Muscle of back (tissue), 11 donors: Measurements from ENCODE around the gene PTBP2. TPM values are rescaled to one million over a fixed set of nuclear protein-coding genes. Genes with fewer than 3 reads are reported as not detected.
"Not testable (repeated sequence)": the region's sequence is repeated elsewhere in the genome, so short reads cannot be mapped to it uniquely, and the experiment has no call there.

Experiments used
- DNase-seq, 3 donors: peaks; one replicate each; pipeline versions ENCODE4 v3.0.0 to v3.0.0-alpha.2; 2013
- polyA plus RNA-seq, 10 donors: library from polyadenylated mRNA; unstranded; fragments of 120-200 nt; gene quantifications; one replicate each; pipeline ENCODE4 v1.2.1, GENCODE V29; 2013; ENCODE audit not compliant: insufficient read length in 10 of 10

PTBP2 gene
- polyA plus RNA-seq, 10 donors: 22.1 to 42.9 (median 29.6) TPM

- DNase-seq: peak in 1 of 3 donors; percentile 54
Observed at GRCh38 chr1:96723936-96724335, 2.4 kb downstream of the PTBP2 start.

- DNase-seq: no peak
Observed at GRCh38 chr1:96727860-96728259, 6.3 kb downstream of the PTBP2 start.

DNA sequence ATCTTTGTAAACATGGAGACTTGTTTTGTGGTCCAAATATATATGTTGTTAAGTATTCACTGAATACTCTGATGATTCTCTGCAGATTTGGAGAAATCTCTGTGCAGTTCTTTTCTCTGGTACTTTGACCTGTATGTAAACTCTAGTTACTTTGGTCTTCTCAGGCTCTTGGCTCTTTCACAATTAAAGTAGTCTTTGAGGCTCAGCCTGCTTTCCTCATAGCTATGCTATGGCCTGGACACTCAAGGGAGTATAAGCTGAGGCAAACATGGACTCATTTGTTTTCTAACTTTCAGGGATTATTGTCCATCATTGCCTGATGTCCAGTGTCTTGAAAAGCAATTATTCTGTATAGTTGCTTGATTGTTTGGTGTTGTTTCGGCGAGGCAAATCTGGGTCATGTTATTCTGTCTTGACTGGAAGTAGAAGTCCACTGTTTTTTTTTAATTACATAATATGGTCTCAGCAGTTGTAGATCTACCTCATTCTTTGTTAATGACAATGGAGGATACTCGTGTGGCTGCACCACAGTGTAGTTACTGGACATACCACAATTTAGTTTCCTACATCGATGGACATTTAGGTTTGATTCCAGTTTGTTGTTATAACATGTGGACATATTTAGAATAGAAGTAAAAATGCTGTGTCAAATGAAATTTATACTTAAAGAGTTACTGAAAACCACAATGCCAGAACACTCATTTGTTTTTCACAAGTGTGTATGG, 9.2 kb downstream of the PTBP2 start:
- DNase-seq: peak in 1 of 3 donors; percentile 69

GRCh38 chr1:96741335-96741734, 19.8 kb downstream of the PTBP2 start:
- DNase-seq: no peak

DNA sequence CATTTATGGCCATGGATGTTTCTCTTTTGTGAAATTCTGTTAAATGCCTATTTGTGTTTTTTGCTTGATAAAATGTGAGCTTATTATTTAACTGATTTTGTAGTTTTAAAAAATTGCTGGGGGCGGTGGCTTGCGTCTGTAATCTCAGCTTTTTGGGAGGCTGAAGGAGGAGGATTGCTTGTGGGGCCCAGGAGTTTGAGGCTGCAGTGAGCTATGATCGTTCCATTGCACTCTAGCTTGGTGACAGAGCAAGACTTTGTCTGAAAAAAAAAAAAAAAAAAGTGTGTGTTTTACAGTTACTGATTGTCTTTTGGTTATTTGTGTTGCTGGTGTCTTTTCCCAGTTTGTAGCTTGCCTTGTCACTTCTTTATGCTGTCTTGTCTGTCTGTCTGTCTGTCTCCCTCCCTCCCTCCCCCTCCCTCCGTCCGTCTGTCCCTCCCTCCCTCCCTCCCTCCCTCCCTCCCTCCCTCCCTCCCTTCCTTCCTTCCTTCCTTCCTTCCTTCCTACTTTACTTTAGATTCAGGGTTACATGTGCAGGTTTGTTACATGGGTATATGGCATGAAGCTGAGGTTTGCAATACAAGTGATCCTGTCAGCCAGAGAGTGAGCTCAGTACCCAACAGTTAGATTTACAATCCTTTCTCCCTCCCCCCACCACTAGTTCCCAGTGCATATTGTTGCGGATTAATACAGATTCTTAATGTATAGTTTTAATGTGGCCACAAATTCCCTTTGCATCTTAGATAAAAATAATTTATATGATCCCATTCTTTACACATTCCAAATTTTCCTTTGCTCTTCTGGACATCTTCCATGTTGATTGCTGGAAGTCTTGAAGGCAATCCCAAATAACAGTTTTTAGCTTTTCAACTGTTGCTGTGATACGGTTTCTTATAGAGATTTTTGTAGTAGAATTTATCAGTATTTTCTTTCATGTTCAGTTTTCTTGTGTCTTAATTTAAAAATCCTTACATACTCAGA, 25.1 kb downstream of the PTBP2 start:
- DNase-seq: peak in 1 of 3 donors; percentile 55

DNA sequence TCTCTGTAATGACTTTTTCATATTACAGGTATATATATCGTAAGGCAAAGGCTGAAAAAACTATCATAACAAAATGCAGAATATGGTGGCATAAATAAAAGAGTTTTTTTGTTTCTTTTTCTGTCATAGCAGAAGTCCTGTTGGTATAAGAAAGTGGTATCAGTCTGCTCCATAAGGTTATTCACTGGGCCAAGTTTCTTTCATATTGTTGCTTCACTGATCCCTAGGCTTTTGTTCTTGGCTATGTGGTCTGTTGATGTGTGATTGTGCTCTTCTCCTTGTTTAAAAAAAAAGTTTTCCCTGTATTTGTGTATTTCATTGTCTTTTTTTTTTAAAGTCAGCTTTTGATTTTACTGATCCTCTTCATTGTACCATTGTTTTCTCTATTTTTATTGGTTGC, 26.0 kb downstream of the PTBP2 start:
- no peak for DNase-seq

- DNase-seq: no peak
Observed at GRCh38 chr1:96748078-96748477, 26.5 kb downstream of the PTBP2 start.

- DNase-seq: no peak
Observed at GRCh38 chr1:96749618-96750017, 28.0 kb downstream of the PTBP2 start.

DNA sequence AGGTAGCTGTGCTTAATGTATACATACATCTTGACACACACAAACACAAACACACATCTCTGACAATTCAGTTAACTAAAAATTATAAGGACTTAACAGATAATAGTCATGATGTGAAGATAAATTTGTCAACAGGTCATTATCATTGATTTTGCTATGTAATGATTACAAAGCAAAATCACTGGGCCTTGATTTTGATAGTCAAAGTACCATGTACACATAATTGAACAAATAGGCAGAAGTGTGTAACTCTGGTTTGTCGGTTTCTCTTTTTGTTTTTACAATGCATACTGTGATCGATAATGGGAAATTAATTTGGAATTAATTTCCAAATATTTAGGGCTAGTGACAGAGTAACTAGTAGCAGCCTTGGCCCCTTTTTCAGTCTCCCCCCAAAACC, 30.8 kb downstream of the PTBP2 start:
- no peak for DNase-seq

GRCh38 chr1:96756789-96757188, 35.2 kb downstream of the PTBP2 start:
- no peak for DNase-seq

DNA sequence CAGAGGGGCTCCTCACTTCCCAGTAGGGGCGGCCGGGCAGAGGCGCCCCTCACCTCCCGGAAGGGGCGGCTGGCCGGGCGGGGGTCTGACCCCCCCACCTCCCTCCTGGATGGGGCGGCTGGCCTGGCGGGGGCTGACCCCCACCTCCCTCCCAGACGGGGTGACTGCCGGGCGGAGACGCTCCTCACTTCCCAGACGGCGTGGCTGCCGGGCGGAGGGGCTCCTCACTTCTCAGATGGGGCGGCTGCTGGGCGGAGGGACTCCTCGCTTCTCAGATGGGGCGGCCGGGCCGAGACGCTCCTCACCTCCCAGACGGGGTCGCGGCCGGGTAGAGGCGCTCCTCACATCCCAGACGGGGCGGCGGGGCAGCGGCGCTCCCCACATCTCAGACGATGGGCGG, 41.0 kb downstream of the PTBP2 start:
- not testable (repeated sequence) for DNase-seq

- no peak for DNase-seq
Observed at GRCh38 chr1:96763514-96763913, 41.9 kb downstream of the PTBP2 start.

GRCh38 chr1:96764469-96764868, 42.9 kb downstream of the PTBP2 start:
- DNase-seq: no peak

GRCh38 chr1:96771847-96772246, 50.3 kb downstream of the PTBP2 start:
- no peak for DNase-seq

DNA sequence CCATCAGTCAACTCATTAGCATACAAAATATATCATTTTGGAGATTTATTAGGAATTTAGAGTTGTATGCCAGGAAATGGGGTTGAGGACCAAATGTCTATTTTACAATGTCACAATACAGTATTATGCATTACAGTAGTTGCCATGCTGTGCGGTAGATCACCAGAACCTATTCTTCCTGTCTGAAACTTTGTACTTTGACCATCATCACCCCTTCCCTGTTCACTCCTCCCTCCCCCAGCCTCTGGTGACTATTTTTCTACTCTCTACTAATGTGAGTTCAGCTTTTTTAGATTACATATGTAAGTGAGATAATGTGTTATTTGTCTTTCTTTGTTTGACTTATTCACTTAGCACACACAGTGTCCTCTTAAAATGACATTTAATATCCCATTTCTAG, 50.8 kb downstream of the PTBP2 start:
- no peak for DNase-seq

- DNase-seq: no peak
Observed at GRCh38 chr1:96772972-96773371, 51.4 kb downstream of the PTBP2 start.

- no peak for DNase-seq
Observed at GRCh38 chr1:96782206-96782605, 60.6 kb downstream of the PTBP2 start.

DNA sequence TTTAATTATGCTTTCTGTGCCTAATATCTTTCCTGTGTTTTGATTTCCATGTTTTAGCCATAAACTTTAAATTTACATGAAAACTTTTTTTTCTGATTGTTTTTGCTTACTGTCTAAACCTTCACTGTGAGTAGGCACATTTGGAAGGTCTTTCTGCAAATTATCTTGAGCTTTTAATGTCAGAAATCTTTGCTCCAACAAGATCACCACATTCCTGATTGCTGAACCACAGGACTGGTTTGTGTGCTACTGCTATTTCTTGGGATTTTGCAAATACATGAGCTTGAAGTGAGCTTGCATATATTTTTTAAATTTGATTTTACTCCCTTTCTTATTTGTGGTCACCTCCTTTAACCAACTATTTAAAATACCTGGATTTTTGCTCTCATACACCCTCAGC, 61.3 kb downstream of the PTBP2 start:
- DNase-seq: no peak

GRCh38 chr1:96790599-96790998, 69.0 kb downstream of the PTBP2 start:
- no peak for DNase-seq

DNA sequence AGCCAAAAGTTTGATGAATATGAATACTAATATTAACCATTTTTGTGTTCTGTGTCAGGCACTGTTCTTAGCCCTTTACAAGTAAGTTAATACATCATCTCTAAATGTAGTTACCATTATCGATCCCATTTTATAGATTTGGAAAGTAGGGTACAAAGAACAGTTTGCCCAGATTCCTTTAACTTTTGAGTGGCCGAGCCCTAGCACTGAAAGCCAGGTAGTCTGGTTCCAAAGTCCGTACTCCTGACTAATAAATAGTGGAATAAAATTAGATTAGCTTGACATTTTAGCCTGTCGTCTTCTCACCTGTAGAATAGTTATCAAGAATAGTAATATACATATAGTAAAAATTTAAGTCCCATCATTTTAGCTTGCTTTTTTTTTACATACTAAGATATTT, 70.6 kb downstream of the PTBP2 start:
- DNase-seq: no peak

DNA sequence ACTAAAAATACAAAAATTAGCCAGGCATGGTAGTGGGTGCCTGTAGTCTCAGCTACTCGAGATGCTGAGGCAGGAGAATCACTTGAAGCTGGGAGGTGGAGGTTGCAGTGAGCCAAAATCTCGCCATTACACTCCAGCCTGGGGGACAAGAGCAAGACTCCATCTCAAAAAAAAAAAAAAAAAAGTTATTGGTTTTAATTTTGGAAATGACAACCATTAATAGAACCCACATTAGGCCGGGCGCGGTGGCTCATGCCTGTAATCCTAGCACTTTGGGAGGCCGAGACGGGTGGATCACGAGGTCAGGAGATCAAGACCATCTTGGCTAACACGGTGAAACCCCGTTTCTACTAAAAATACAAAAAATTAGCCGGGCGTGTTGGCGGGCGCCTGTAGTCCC, 80.1 kb downstream of the PTBP2 start:
- not testable (repeated sequence) for DNase-seq

- DNase-seq: peak; percentile 32 to 65 (median 38)
Observed at GRCh38 chr1:96804648-96805047, 83.1 kb downstream of the PTBP2 start.

DNA sequence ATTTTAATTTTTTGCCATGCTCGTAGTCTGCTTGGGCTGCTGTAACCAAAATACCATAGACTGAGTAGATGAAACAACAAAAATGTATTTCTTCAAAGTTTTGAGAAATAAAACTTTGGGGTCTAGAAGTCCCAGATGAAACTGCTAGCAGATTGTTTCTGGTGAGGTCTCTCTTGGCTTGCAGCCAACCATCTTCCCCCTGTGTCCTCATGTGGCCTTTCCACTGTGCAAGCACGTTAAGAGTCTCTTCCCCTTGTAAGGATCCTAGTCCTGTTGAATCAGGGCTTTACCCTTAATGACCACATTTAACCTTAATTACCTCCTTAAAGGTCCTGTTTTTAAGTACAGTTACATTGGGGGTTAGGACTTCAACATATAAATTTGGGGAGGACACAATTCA, 86.6 kb downstream of the PTBP2 start:
- DNase-seq: peak in 1 of 3 donors; percentile 16
